ENCODE data around the gene RALBP1.
A peak's percentile ranks its signal among the peaks of the same experiment; 100 is the strongest.

RALBP1 gene

GRCh38 chr18:9536354-9537152 lies 61.2 kb downstream of the RALBP1 start:
- no peak for DNase-seq
- in situ Hi-C loops (cut with MboI; ENCODE audit: low pct_unique_long_range_greater_than_20kb, low sequenced_read_pairs), result no loop called here

DNA sequence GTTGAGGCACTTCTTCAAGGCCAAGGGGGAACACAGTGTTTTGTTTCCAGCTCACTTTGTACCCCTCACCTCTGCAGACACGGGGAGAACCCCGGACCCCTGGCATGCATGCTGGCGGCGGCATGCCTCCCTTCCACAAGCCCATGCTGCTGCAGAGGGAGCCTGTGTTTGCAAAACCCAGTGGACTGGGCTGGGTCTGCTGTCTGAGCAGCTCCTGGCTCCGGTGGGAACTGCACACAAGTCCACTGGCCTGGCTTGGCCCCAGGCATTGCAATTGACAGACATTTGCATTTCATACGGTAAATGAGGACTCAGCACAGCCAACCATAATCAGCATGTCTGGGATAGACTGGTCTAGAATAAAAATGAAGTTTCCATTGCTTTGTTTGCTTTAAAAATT lies 62.4 kb downstream of the RALBP1 start:
- in situ Hi-C loops (cut with MboI; ENCODE audit: low pct_unique_long_range_greater_than_20kb, low sequenced_read_pairs), result no loop called here
- no peak for DNase-seq

- in situ Hi-C loops (cut with MboI; ENCODE audit: low pct_unique_long_range_greater_than_20kb, low sequenced_read_pairs), result no loop called here
- no peak for DNase-seq
Measured at GRCh38 chr18:9539283-9539682, 64.0 kb downstream of the RALBP1 start.

DNA sequence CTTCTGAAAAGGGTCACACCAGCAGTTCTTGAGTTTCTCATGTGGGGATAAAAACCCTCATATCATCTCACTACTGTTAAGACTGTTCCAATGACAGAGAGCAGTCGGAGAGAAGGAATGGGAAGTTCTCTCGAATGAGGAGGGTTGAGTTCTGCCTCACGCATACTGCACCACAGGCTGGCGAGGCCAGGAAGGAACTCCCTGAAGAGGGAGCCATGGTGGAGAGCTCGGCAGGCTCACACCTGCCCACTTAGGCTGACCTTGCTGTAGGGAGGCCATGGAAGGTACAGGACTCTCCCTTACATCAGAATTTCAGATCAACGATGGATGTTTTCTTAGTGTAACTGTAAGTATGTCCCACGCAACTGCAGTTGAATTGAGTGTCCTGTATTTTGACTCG lies 64.6 kb downstream of the RALBP1 start:
- in situ Hi-C loops (cut with MboI; ENCODE audit: low pct_unique_long_range_greater_than_20kb, low sequenced_read_pairs), result no loop called here
- DNase-seq, result no peak

DNA sequence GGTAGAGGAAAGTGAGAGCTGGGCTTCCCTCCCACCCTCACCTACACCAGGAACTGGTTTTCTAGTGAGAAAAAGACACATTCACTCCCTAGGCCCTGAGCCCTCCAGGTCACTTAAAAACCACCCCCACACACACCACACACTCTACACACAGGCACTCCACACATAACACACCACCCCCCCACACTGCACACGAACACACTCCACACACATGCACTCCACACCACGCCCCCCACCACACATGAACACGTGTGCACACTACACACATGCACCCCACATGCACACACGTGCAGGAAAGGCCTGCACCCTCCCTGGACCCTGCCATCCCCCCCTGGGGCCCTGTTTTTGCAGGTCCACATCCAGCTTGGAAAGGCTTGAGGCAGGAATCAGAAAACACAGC lies 67.6 kb downstream of the RALBP1 start:
- no peak for DNase-seq
- in situ Hi-C loops (cut with MboI; ENCODE audit: low pct_unique_long_range_greater_than_20kb, low sequenced_read_pairs), result no loop called here

DNA sequence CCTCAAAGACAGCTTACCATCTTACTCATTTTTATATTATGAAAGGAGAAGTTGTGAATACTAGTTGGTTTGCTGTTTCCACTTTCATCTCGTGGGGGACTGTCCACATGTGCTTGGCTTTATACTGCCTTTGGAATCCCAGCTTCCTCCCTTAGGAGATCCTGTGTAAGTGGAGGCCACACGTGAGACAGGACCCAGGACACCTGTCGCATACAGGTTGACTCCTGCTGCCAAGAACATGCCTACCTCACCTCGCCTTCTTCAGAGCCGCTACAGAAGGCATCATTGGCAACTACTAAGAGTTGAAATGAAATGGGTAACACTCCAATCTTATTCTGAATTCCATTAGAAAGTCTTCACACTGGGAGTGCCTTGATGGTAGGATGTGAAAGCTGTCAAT lies 69.7 kb downstream of the RALBP1 start:
- in situ Hi-C loops (cut with MboI; ENCODE audit: low pct_unique_long_range_greater_than_20kb, low sequenced_read_pairs), result no loop called here
- DNase-seq, result no peak

DNA sequence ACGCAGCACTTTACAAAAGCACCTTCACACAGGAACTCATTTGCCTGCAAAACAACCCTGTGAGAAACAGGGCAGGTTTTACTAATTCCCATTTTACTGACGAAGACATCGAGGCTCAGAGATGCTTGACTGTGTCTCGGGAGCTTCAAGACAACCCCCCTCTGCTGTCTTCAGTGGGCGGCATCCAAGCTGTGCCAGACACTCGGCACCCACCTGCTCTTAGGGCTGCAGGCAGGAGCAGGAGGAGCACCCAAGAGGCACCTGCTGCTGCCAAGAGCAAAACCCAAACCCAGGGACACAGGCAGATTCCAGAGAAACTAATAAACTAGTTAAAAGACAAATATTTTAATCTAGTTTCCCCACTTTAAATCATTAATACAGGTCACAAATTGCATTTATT lies 71.2 kb downstream of the RALBP1 start:
- in situ Hi-C loops (cut with MboI; ENCODE audit: low pct_unique_long_range_greater_than_20kb, low sequenced_read_pairs), result no loop called here
- DNase-seq, result no peak

DNA sequence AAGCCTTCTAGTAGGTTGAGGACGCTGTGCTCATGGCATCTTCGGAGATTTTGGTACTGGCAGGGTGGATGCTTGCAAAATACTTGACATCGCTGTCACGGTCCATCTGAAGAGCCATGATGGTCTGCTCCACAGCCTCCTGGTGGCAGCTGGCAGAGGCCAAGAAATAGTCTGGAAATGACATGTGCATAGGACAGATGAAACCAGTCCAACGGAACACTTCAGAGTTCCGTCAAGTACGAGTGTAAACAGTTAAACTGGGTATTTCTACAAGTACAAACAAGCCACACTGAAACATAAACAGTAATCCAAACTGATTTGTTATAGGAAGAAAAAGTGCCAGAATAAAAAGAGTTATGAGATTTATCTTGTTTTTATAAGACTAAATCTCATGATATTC lies 72.5 kb downstream of the RALBP1 start:
- in situ Hi-C loops (cut with MboI; ENCODE audit: low pct_unique_long_range_greater_than_20kb, low sequenced_read_pairs), result no loop called here
- DNase-seq, result no peak

GRCh38 chr18:9549405-9549804 lies 74.1 kb downstream of the RALBP1 start:
- in situ Hi-C loops (cut with MboI; ENCODE audit: low pct_unique_long_range_greater_than_20kb, low sequenced_read_pairs), result no loop called here
- no peak for DNase-seq

GRCh38 chr18:9550429-9550828 lies 75.1 kb downstream of the RALBP1 start:
- in situ Hi-C loops (cut with MboI; ENCODE audit: low pct_unique_long_range_greater_than_20kb, low sequenced_read_pairs), result no loop called here
- DNase-seq, result no peak

- no peak for DNase-seq
- in situ Hi-C loops (cut with MboI; ENCODE audit: low pct_unique_long_range_greater_than_20kb, low sequenced_read_pairs), result no loop called here
Measured at GRCh38 chr18:9552191-9552590, 76.9 kb downstream of the RALBP1 start.

GRCh38 chr18:9552616-9553015 lies 77.3 kb downstream of the RALBP1 start:
- in situ Hi-C loops (cut with MboI; ENCODE audit: low pct_unique_long_range_greater_than_20kb, low sequenced_read_pairs), result no loop called here
- DNase-seq, result no peak

GRCh38 chr18:9557250-9557943 lies 82.1 kb downstream of the RALBP1 start:
- no peak for DNase-seq
- in situ Hi-C loops (cut with MboI; ENCODE audit: low pct_unique_long_range_greater_than_20kb, low sequenced_read_pairs), result no loop called here

- in situ Hi-C loops (cut with MboI; ENCODE audit: low pct_unique_long_range_greater_than_20kb, low sequenced_read_pairs), result no loop called here
Measured at GRCh38 chr18:9558387-9559064, 83.2 kb downstream of the RALBP1 start.

DNA sequence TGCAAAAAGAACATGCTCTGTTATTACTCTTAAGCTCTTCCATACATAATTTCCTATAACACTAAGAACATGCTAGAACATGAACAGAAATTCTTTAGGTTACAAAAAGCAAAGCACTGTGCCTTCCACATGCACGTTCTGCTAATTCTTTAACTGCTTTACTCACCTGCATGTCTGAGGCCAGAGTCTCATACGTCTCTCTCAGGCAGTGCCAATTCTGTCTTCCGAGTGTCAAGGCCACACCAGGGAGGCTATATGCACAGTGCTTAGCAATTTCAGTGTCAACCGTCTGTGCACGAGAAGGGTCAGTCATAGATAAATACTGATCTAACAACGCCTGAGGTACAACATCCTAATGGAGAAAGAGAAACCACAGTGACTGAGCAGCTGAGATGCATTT lies 83.9 kb downstream of the RALBP1 start:
- in situ Hi-C loops (cut with MboI; ENCODE audit: low pct_unique_long_range_greater_than_20kb, low sequenced_read_pairs), result no loop called here
- no peak for DNase-seq

More at GRCh38 chr18:9558387-9559064, 83.2 kb downstream of the RALBP1 start:
- DNase-seq, result no peak

DNA sequence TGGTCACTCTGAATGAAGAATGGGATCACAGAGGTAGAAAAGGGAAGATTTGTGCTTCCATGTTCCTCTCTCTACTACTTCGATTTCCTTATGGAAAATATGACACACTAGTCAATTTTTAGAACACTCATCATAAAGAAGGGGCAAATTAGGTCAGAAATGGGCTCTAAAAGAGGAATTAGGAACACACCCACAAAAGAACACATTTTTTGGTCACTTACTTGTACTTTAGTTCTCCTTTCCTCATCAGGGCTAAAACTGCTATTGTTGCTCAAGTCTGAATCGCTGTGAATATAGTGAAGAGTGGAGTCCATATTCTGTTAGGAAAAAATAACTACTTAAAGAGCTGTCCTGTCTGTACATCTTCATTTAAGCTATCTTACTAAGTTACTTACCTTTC lies 86.4 kb downstream of the RALBP1 start:
- peak; percentile 20 for DNase-seq
- in situ Hi-C loops (cut with MboI; ENCODE audit: low pct_unique_long_range_greater_than_20kb, low sequenced_read_pairs), result no loop called here

- DNase-seq, result no peak
- in situ Hi-C loops (cut with MboI; ENCODE audit: low pct_unique_long_range_greater_than_20kb, low sequenced_read_pairs), result no loop called here
Measured at GRCh38 chr18:9562584-9562983, 87.3 kb downstream of the RALBP1 start.

- in situ Hi-C loops (cut with MboI; ENCODE audit: low pct_unique_long_range_greater_than_20kb, low sequenced_read_pairs), result no loop called here
- no peak for DNase-seq
Measured at GRCh38 chr18:9563331-9563730, 88.0 kb downstream of the RALBP1 start.

GRCh38 chr18:9565407-9565806 lies 90.1 kb downstream of the RALBP1 start:
- no peak for DNase-seq
- in situ Hi-C loops (cut with MboI; ENCODE audit: low pct_unique_long_range_greater_than_20kb, low sequenced_read_pairs), result no loop called here

GRCh38 chr18:9568186-9568585 lies 92.9 kb downstream of the RALBP1 start:
- in situ Hi-C loops (cut with MboI; ENCODE audit: low pct_unique_long_range_greater_than_20kb, low sequenced_read_pairs), result no loop called here
- DNase-seq, result no peak

Measured in KBM-7 (cell line).